HepG2 (cell line): ENCODE measurements around the gene AGBL3. TPM values are rescaled to one million over a fixed set of nuclear protein-coding genes. Genes with fewer than 3 reads are reported as not detected.

Source experiments
- CREB3 ChIP-seq: sonication (generic); formaldehyde crosslinking; IDR thresholded peaks from 2 replicates; pipeline ENCODE4 v1.5.0; 2020; ENCODE audit warnings: missing genetic modification reagents
- DR1 ChIP-seq: sonication (generic); formaldehyde crosslinking; IDR thresholded peaks from 2 replicates; pipeline ENCODE4 v1.8.0; 2021; ENCODE audit warnings: mild to moderate bottlenecking, missing genetic modification reagents, inconsistent platforms
- ELF1 ChIP-seq: sonication (generic); formaldehyde crosslinking; IDR thresholded peaks from 2 replicates; pipeline ENCODE4 v1.4.0; 2020; ENCODE audit warnings: missing genetic modification reagents
- FOXP1 ChIP-seq, 2 experiments: fragments of 450-650 bp in 1 of 2; IDR thresholded peaks; 2 replicates each; pipeline ENCODE4 v1.6.1; 2017 to 2018; ENCODE audit warnings: antibody characterized with exemption in 1 of 2
- GLI4 ChIP-seq: sonication (generic); formaldehyde crosslinking; IDR thresholded peaks from 2 replicates; pipeline ENCODE4 v1.5.1; 2020; ENCODE audit warnings: missing genetic modification reagents, mild to moderate bottlenecking, moderate library complexity, borderline replicate concordance
- GMEB2 ChIP-seq: IDR thresholded peaks from 2 replicates; pipeline ENCODE4 v1.6.1; 2016; ENCODE audit warnings: missing biosample characterization, missing genetic modification reagents, low read depth
- GTF3A ChIP-seq: sonication (generic); formaldehyde crosslinking; conservative IDR thresholded peaks from 2 replicates; pipeline ENCODE4 v1.4.0; 2020; ENCODE audit warnings: mild to moderate bottlenecking, missing genetic modification reagents
- HHEX ChIP-seq: IDR thresholded peaks from 2 replicates; pipeline ENCODE4 v1.6.1; 2016; ENCODE audit warnings: control low read depth
- KLF9 ChIP-seq: IDR thresholded peaks from 2 replicates; pipeline ENCODE4 v1.6.1; 2016; ENCODE audit warnings: low read depth
- MIER3 ChIP-seq: IDR thresholded peaks from 2 replicates; pipeline ENCODE4 v1.6.1; 2016; ENCODE audit warnings: missing compliant biosample characterization, borderline replicate concordance
- NFE2L1 ChIP-seq: sonication (generic); formaldehyde crosslinking; IDR thresholded peaks from 2 replicates; pipeline ENCODE4 v1.4.0; 2020; ENCODE audit warnings: missing genetic modification reagents, mild to moderate bottlenecking, borderline replicate concordance
- PLRG1 ChIP-seq: fragments of 450-650 bp; conservative IDR thresholded peaks from 2 replicates; pipeline ENCODE4 v1.6.1; 2016
- REPIN1 ChIP-seq: sonication (generic); formaldehyde crosslinking; IDR thresholded peaks from 2 replicates; pipeline ENCODE4 v1.8.0; 2022; ENCODE audit warnings: missing genetic modification reagents, low read depth, mild to moderate bottlenecking, borderline replicate concordance
- SAP130 ChIP-seq: IDR thresholded peaks from 2 replicates; pipeline ENCODE4 v1.6.1; 2016; ENCODE audit warnings: low read depth
- SPEN ChIP-seq: sonication (generic); formaldehyde crosslinking; IDR thresholded peaks from 2 replicates; pipeline ENCODE4 v1.5.1; 2020; ENCODE audit warnings: low read depth, mild to moderate bottlenecking, missing genetic modification reagents
- SRSF1 ChIP-seq: fragments of 200-400 bp; formaldehyde crosslinking; optimal IDR thresholded peaks from 2 replicates; pipeline ENCODE3; 2017; ENCODE audit warnings: mild to moderate bottlenecking, low read depth, low read length, moderate library complexity
- TRAFD1 ChIP-seq: sonication (generic); formaldehyde crosslinking; IDR thresholded peaks from 2 replicates; pipeline ENCODE4 v1.5.1; 2020; ENCODE audit warnings: missing genetic modification reagents, mild to moderate bottlenecking, borderline replicate concordance
- ZFP62 ChIP-seq: sonication (generic); formaldehyde crosslinking; IDR thresholded peaks from 2 replicates; pipeline ENCODE4 v1.4.0; 2020; ENCODE audit warnings: missing genetic modification reagents
- ZNF263 ChIP-seq: sonication (generic); formaldehyde crosslinking; IDR thresholded peaks from 2 replicates; pipeline ENCODE4 v1.4.0; 2020; ENCODE audit warnings: missing genetic modification reagents
- ZNF34 ChIP-seq: sonication (generic); formaldehyde crosslinking; IDR thresholded peaks from 2 replicates; pipeline ENCODE4 v1.4.0; 2020; ENCODE audit warnings: mild to moderate bottlenecking, missing genetic modification reagents, borderline replicate concordance
- ZNF343 ChIP-seq: sonication (generic); formaldehyde crosslinking; IDR thresholded peaks from 2 replicates; pipeline ENCODE4 v1.4.0; 2020; ENCODE audit warnings: mild to moderate bottlenecking, missing genetic modification reagents
- ZNF431 ChIP-seq: sonication (generic); formaldehyde crosslinking; IDR thresholded peaks from 2 replicates; pipeline ENCODE4 v1.9.0; 2022; ENCODE audit warnings: missing genetic modification reagents, low read depth, mild to moderate bottlenecking, borderline replicate concordance
- ZNF572 ChIP-seq: sonication (generic); formaldehyde crosslinking; IDR thresholded peaks from 2 replicates; pipeline ENCODE4 v1.5.1; 2020; ENCODE audit warnings: mild to moderate bottlenecking, missing genetic modification reagents
- ZNF619 ChIP-seq: sonication (generic); formaldehyde crosslinking; IDR thresholded peaks from 2 replicates; pipeline ENCODE4 v1.4.0; 2020; ENCODE audit warnings: mild to moderate bottlenecking, missing genetic modification reagents
- ZNF737 ChIP-seq: sonication (generic); formaldehyde crosslinking; IDR thresholded peaks from 2 replicates; pipeline ENCODE4 v1.5.0; 2020; ENCODE audit warnings: missing genetic modification reagents, mild to moderate bottlenecking, borderline replicate concordance
- ZNF746 ChIP-seq: sonication (generic); formaldehyde crosslinking; IDR thresholded peaks from 2 replicates; pipeline ENCODE4 v1.8.0; 2022; ENCODE audit warnings: mild to moderate bottlenecking, missing genetic modification reagents
- ZNF780A ChIP-seq: sonication (generic); formaldehyde crosslinking; IDR thresholded peaks from 2 replicates; pipeline ENCODE4 v1.8.0; 2022; ENCODE audit warnings: mild to moderate bottlenecking, missing genetic modification reagents, moderate library complexity
- ZNF83 ChIP-seq: sonication (generic); formaldehyde crosslinking; IDR thresholded peaks from 2 replicates; pipeline ENCODE4 v1.4.0; 2020; ENCODE audit warnings: missing genetic modification reagents, mild to moderate bottlenecking, borderline replicate concordance
- ZNF891 ChIP-seq: sonication (generic); formaldehyde crosslinking; IDR thresholded peaks from 2 replicates; pipeline ENCODE4 v1.5.0; 2020; ENCODE audit warnings: mild to moderate bottlenecking, missing genetic modification reagents
- polyA plus RNA-seq, 8 experiments: library from polyadenylated mRNA; depleted of rRNA in 3 of 8; stranded (reverse) in 7 of 8; unstranded in 1 of 8; fragments of >200 nt; fragmentation: Illumina TruSeq in 4 of 8; extraction: Trizol in 4 of 8; gene quantifications; 2 replicates each; pipeline versions ENCODE4 v1.2.1 to v1.2.3, GENCODE V29; 2011 to 2016; ENCODE audit warnings: low read depth in 4 of 8, missing spikeins in 1 of 8, mixed read lengths in 1 of 8; ENCODE audit not compliant: insufficient read depth in 1 of 8
- total RNA-seq, 5 experiments: library from RNA; depleted of rRNA; stranded (reverse); fragments of >200 nt; fragmentation: Illumina TruSeq; extraction: Trizol; gene quantifications; 2 replicates each; pipeline ENCODE4 v1.2.3, GENCODE V29; 2016; ENCODE audit warnings: low read depth in 1 of 5

AGBL3 gene
- total and polyA plus RNA-seq, 2 of the 13 experiments (the other 11 are each of a cell fraction or from before 2014, with no cell fraction given), result 2.2 to 7.2 TPM

- no peak; the same call in 1 of the 2 replicates for TF ChIP-seq ELF1 (CRISPR knock-in tag)
- TF ChIP-seq TRAFD1, result no peak
- TF ChIP-seq ZNF619, result no peak
- no peak for TF ChIP-seq GTF3A (CRISPR knock-in tag)
- TF ChIP-seq MIER3 (CRISPR knock-in tag), result peak; percentile 53; the same call in 1 of the 2 replicates
- TF ChIP-seq SRSF1, result no peak
- TF ChIP-seq ZNF83 (CRISPR knock-in tag), result no peak
- no peak for TF ChIP-seq ZNF891
- no peak for TF ChIP-seq ZNF746 (CRISPR knock-in tag)
- TF ChIP-seq ZNF431, result no peak
- no peak for TF ChIP-seq ZFP62 (CRISPR knock-in tag)
- TF ChIP-seq ZNF34 (CRISPR knock-in tag), result no peak
- TF ChIP-seq PLRG1, result no peak
- TF ChIP-seq DR1 (CRISPR knock-in tag), result no peak
- TF ChIP-seq GLI4, result no peak
- TF ChIP-seq GMEB2, result no peak
- TF ChIP-seq ZNF343 (CRISPR knock-in tag), result no peak
- TF ChIP-seq REPIN1 (CRISPR knock-in tag), result peak; percentile 24; the same call in 1 of the 2 replicates
- TF ChIP-seq ZNF572 (CRISPR knock-in tag), result no peak
- no peak for TF ChIP-seq HHEX
- TF ChIP-seq ZNF737 (CRISPR knock-in tag), result no peak
- no peak for TF ChIP-seq NFE2L1
- no peak; the same call in 1 of the 2 replicates for TF ChIP-seq KLF9 (CRISPR knock-in tag)
- TF ChIP-seq CREB3 (CRISPR knock-in tag), result no peak
- no peak for TF ChIP-seq ZNF780A (CRISPR knock-in tag)
- peak; percentile 87 for TF ChIP-seq FOXP1 (IDR thresholded peaks at IDR 0.05)
- peak; percentile 92 for TF ChIP-seq FOXP1 (CRISPR knock-in tag; IDR thresholded peaks at IDR 0.05)
- TF ChIP-seq SPEN (CRISPR knock-in tag), result peak; percentile 77; the same call in 1 of the 2 replicates
- peak; percentile 96 for TF ChIP-seq SAP130
- no peak for TF ChIP-seq ZNF263 (CRISPR knock-in tag)
Observed at GRCh38 chr7:135147899-135148721, 161.8 kb downstream of the AGBL3 start, which contains the start of gene TMEM140 (continued).
